ENCODE results near the gene EPS8L2.

- no peak for TF ChIP-seq POLR2A (IDR thresholded peaks at IDR 0.05)
- TF ChIP-seq CTCF (IDR thresholded peaks at IDR 0.05) = no peak
- TF ChIP-seq EP300 (IDR thresholded peaks at IDR 0.05) = no peak
Measured at GRCh38 chr11:656866-657265, 49.2 kb upstream of the EPS8L2 start.
